NCI-H2196 (cell line): Measurements from ENCODE around the gene RHOC.

Experiments used
- DNase-seq: peaks from one replicate; lab custom pipeline; 2025; ENCODE audit not compliant: unreplicated experiment; lab: John Stamatoyannopoulos, UW

The RHOC gene

GRCh38 chr1:112686835-112687234 lies 20.1 kb downstream of the RHOC start:
- no peak for DNase-seq

DNA sequence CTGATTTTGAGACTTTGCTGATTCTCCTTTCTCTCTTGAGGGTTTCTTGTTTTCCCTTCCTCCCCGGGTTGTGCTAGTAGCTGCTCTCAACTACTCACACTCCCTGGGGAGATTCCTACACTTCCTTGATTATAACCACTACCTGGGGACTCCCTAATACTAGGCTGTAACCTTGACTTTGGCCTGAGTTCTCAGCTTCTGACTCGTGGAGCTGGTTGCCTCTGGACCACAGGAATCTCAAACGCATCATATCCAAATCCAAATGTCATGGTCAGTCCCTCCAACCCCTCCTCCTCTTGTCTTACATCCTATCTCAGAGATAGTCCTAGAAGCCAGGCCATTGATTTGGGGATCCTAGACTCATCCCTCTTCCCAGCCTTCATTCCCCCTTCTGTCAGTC lies 20.5 kb downstream of the RHOC start:
- no peak for DNase-seq

DNA sequence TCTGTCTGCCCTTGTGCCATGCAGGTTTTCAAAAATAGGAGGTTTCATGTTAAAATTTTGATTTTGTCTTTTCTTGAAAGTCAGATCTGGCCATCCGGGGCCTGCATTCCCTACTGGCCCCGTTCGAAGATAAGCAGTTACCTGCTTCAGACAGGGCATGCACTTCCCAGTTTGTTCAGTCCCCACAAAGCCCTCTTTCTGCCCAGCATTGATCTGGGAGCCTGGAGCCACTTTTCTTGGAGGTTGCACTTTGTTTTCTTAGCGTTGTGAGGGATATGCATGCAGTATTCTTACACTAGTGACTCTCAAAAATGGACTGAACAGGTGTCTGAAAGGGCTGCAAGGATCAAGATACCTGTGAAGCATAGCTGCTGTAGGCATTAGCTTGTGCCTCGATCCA lies 21.0 kb downstream of the RHOC start:
- DNase-seq: no peak

- no peak for DNase-seq
These were observed 28.3 kb downstream of the RHOC start for GRCh38 chr1:112678605-112679004.

- no peak for DNase-seq
These were observed 29.4 kb downstream of the RHOC start for GRCh38 chr1:112677501-112677900.

DNA sequence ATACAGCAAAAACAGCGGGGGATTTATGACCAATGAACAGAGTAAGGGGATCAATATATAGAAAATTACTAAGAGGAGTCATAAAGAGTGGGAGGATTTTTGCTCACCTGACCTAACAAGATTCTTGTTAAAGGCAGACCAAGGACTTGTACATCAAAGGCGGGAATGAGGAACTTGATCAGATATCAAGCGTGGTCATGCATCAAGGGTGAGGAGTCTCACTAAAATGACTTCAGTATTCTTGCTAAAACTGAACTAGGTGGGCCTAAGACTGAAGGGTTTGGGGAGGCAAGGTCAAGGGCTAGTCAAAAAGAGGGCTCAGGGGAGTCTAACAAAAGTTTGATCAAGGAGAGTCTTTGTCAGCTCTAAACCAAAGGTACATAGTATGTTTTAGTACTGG lies 30.4 kb downstream of the RHOC start:
- DNase-seq: no peak

GRCh38 chr1:112675728-112676381 lies 31.1 kb downstream of the RHOC start:
- no peak for DNase-seq

GRCh38 chr1:112674986-112675727 lies 31.8 kb downstream of the RHOC start:
- DNase-seq: peak; percentile 26

DNA sequence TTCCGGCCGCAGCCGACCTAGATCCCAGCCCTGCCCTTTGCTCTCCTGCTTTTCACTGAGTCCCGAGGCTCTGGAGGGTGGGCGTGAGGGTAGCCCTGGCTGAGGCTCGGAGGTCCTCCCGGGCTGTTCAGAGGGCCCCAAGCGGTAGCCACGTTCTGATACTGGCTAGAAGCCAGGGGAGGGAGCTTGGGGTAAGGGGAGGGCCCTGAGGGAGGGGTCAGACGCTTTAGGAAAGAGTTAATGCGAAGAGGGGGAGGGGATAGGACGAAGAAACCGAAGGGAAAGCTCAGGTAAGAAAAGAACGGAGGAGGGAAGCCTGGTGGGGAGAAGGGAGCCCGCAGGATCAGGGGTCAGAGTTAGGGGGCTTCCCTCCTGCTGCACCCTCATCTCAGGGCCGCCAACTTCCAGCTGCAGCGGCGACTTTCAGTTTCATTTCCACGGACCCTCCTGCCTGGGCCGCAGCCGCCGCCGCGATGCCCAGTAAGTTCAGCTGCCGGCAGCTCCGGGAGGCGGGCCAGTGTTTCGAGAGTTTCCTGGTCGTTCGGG lies 32.4 kb downstream of the RHOC start, which contains the start of gene MOV10:
MOV10 (plus strand) TSS at position 220 of the 546 bp plus-strand sequence; CDS start at position 474, 254 bp downstream.
- DNase-seq: peak; percentile 79

GRCh38 chr1:112673592-112674439 lies 33.1 kb downstream of the RHOC start:
- DNase-seq: peak; percentile 24

- no peak for DNase-seq
These were observed 34.1 kb downstream of the RHOC start for GRCh38 chr1:112672842-112673241.

- no peak for DNase-seq
These were observed 34.9 kb downstream of the RHOC start for GRCh38 chr1:112672009-112672408.

GRCh38 chr1:112666946-112667345 lies 40.0 kb downstream of the RHOC start:
- DNase-seq: no peak

- DNase-seq: no peak
These were observed 41.1 kb downstream of the RHOC start for GRCh38 chr1:112665857-112666256.

DNA sequence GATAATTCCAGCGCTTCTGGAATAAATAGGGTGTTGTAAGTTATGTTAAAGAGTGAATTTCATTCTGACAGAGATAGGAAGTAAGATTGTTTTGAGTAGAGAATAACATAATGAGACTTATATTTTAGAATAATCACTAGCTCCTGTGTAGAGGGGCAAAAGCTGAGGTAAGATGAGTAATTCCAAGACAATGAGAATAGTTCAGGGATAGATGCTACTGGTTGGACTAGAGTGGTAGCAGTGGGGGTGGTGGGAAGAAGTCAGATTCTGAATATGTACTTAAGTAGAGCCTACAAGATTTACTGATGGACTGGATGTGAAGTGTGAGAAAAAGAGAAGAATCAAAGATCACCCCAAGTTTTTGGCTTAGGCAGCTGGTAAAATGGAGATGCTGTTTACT lies 55.7 kb downstream of the RHOC start:
- no peak for DNase-seq
